Bronchial epithelial cell (primary cell): ENCODE data around the gene EIF3J. TPM values are rescaled to one million over a fixed set of nuclear protein-coding genes. Genes with fewer than 3 reads are reported as not detected.
"Not testable (repeated sequence)": the region's sequence is repeated elsewhere in the genome, so short reads cannot be mapped to it uniquely, and the experiment has no call there.

Experiments used
- DNase-seq: peaks from one replicate; pipeline ENCODE4 v3.0.0-alpha.2; 2010; ENCODE audit warnings: low read depth
- FAIRE-seq: peaks from 2 replicates; lab custom pipeline; 2011; peaks lifted over from hg19 to GRCh38; lab: Jason Lieb, UNC
- H3K27me3 ChIP-seq: 2 replicates; pipeline ENCODE4 v1.5.1; 2011; ENCODE audit warnings: low read length; ENCODE audit not compliant: control insufficient read depth, insufficient read depth
- H3K36me3 ChIP-seq: 2 replicates; pipeline ENCODE4 v1.5.1; 2011; ENCODE audit warnings: low read length; ENCODE audit not compliant: control insufficient read depth, insufficient read depth
- H3K4me3 ChIP-seq: 2 replicates; pipeline ENCODE4 v1.5.1; 2011; ENCODE audit warnings: mild to moderate bottlenecking, low read depth, low read length, control low read depth
- total RNA-seq: library from RNA; depleted of rRNA; stranded (reverse); fragments of >200 nt; gene quantifications from 2 replicates; pipeline ENCODE4 v1.2.1, GENCODE V29; 2014
- TF ChIP-seq, protein P1 (sequence below): IDR thresholded peaks from 2 replicates; pipeline ENCODE4 v1.5.1; 2011; ENCODE audit warnings: mild to moderate bottlenecking, moderate library complexity, low read length, control low read depth, inconsistent platforms; ENCODE audit not compliant: insufficient read depth, severe bottlenecking

EIF3J gene
- total RNA-seq, 1 donor from 2014 or later, result 52.4 TPM

DNA sequence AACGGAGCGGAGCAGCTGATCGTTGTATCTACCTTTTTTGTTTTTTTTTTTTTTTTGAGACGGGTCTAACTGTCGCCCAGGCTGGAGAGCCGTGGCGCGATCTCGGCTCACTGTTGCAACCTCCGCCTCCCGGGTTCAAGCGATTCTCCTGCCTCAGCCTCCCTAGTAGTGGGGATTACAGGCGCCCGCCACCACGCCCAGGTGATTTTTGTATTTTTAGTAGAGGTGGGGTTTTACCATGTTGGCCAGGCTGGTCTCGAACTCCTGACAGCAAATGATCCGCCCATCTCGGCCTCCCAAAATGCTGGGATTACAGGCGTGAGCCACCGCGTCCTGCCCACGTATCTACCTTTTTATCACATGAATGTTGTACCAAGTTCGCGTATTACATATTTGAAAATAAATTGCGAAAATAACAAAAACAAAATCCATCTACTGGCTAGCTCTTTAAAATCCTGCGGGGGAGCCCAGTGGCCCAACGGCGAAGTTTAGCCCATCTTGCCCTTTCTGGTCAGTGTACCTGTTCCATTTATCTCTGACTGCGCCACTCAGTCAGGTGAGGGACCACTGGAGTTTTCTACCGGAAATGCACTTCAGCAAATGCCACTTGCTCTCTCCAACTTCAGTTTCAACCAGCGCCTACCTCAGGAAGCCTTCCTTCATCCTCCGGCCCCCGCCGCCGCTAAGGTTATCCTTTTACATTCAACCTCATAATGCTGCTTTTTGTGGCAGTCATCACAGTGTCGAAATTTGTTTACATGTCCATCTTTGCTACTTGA lies 1.2 kb upstream of the EIF3J start:
- FAIRE-seq, result no peak
- peak overlapping the region; percentile 93 for H3K4me3 ChIP-seq
- H3K27me3 ChIP-seq, result no peaks in the 10 kb centered on the region
- peaks cover 4% of the 10 kb centered on the region for H3K36me3 ChIP-seq
- DNase-seq, result no peak
- TF ChIP-seq, protein P1, sequence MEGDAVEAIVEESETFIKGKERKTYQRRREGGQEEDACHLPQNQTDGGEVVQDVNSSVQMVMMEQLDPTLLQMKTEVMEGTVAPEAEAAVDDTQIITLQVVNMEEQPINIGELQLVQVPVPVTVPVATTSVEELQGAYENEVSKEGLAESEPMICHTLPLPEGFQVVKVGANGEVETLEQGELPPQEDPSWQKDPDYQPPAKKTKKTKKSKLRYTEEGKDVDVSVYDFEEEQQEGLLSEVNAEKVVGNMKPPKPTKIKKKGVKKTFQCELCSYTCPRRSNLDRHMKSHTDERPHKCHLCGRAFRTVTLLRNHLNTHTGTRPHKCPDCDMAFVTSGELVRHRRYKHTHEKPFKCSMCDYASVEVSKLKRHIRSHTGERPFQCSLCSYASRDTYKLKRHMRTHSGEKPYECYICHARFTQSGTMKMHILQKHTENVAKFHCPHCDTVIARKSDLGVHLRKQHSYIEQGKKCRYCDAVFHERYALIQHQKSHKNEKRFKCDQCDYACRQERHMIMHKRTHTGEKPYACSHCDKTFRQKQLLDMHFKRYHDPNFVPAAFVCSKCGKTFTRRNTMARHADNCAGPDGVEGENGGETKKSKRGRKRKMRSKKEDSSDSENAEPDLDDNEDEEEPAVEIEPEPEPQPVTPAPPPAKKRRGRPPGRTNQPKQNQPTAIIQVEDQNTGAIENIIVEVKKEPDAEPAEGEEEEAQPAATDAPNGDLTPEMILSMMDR, result no peak

- peak; percentile 76 for DNase-seq
- peak overlapping the region; percentile 93 for H3K4me3 ChIP-seq
- no peaks in the 10 kb centered on the region for H3K27me3 ChIP-seq
- TF ChIP-seq, protein P1, result peak; percentile 66
- H3K36me3 ChIP-seq, result peaks cover 4% of the 10 kb centered on the region
- FAIRE-seq, result no peak
Observed at GRCh38 chr15:44536302-44536961, 515 bp upstream of the EIF3J start.

GRCh38 chr15:44537735-44538240 lies 841 bp downstream of the EIF3J start:
- FAIRE-seq (no peak), DNase-seq (peak; percentile 30)

DNA sequence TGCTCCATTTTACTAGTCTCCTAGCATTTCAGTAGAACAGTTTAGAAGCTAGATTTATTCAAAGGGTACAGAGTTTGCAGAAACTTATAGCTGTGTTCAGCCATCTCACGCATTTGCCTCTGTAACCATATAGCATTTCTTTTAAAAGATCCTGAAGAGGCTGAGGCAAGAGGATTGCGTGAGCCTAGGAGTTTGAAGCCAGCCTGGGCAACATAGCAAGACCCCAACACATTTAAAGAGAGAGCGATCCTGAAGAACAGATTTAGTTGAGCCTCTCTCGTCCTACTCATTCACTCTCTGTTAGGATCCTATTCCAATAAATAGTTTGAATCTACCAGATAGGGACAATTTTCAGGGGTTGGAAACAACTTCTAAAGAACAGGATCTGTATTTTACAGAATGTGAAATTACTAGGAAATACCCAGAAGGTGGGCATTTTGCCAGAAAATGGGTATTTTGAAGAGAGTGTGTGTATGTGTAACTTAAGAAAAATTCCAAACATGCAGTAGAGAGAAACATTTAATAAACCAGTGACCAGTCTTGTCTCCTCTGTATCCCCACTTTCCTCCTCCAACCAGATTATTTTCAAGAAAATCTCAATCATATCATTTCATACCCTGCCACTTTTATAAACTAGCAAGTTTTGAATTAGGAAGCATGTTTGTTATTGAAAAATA lies 4.5 kb downstream of the EIF3J start:
- TF ChIP-seq, protein P1, result no peak
- peak; percentile 33 for DNase-seq
- no peaks in the 10 kb centered on the region for H3K36me3 ChIP-seq
- H3K4me3 ChIP-seq, result no peak overlapping the region
- FAIRE-seq, result no peak
- no peaks in the 10 kb centered on the region for H3K27me3 ChIP-seq

More at GRCh38 chr15:44537735-44538240, 841 bp downstream of the EIF3J start:
- H3K27me3 ChIP-seq, result no peaks in the 10 kb centered on the region
- TF ChIP-seq, protein P1, result no peak
- peaks cover 4% of the 10 kb centered on the region for H3K36me3 ChIP-seq
- H3K4me3 ChIP-seq, result peak overlapping the region; percentile 93

- TF ChIP-seq, protein P1, result no peak
- Histone ChIP-seq H3K36me3 (no peaks in the 10 kb centered on the region), H3K4me3 (no peak overlapping the region), H3K27me3 (no peaks in the 10 kb centered on the region)
- FAIRE-seq (no peak), DNase-seq (no peak)
Observed at GRCh38 chr15:44542596-44542995, 5.6 kb downstream of the EIF3J start.

- H3K36me3 ChIP-seq, H3K4me3 ChIP-seq, DNase-seq, FAIRE-seq, H3K27me3 ChIP-seq: not testable (repeated sequence)
Observed at GRCh38 chr15:44544745-44545144, 7.8 kb downstream of the EIF3J start.
